IPS-15b (cell line): ENCODE measurements around the gene NUAK2.

Source experiments
- H3K27me3 ChIP-seq: one replicate; pipeline ENCODE4 v1.6.1; 2013; ENCODE audit warnings: low read length; ENCODE audit not compliant: control insufficient read depth, insufficient read depth
- H3K36me3 ChIP-seq: one replicate; pipeline ENCODE4 v1.6.1; 2013; ENCODE audit warnings: low read length; ENCODE audit not compliant: control insufficient read depth, insufficient read depth
- H3K4me1 ChIP-seq: one replicate; pipeline ENCODE4 v1.6.1; 2013; ENCODE audit warnings: mild to moderate bottlenecking, low read length; ENCODE audit not compliant: control insufficient read depth, insufficient read depth
- H3K4me3 ChIP-seq: one replicate; pipeline ENCODE4 v1.5.1; 2013; ENCODE audit warnings: low read depth, low read length
- H3K9ac ChIP-seq: one replicate; pipeline ENCODE4 v1.6.1; 2013; ENCODE audit warnings: low read depth, mild to moderate bottlenecking, low read length
- H3K9me3 ChIP-seq: one replicate; pipeline ENCODE4 v1.6.1; 2013; ENCODE audit warnings: mild to moderate bottlenecking, low read length; ENCODE audit not compliant: control insufficient read depth, insufficient read depth

NUAK2 gene

DNA sequence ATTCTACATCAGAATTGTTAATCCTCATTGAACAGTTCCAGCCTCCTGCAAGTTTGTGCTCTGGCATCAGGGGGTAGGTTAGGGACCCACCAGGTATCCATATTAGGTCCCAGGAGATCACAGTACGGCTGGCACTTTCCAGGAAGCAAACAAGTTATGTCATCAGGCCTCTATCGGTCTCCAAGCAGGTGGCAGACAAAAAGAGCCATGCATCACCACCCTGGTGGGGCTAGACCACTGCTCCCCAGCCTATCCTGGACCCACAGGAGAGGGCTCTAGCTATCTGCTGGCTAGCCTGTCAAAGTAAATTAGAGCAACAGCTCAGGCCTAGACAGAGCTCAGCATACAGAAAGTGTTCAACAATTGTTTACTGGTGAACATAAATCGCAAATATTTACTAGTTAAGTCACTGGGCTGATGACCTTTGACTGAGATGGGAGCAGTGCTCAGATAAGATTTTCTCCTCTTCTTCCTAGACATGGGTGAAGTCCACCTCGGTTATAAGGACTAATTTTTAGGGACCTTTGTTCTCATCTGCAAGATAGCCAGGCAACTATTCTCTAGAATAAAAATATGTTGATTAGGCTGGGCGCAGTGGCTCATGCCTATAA is 6.4 kb downstream of the NUAK2 start:
- H3K27me3 ChIP-seq, result no peaks in the 10 kb centered on the region
- H3K4me1 ChIP-seq, result peaks cover 54% of the 10 kb centered on the region
- no peak overlapping the region for H3K4me3 ChIP-seq
- no peak overlapping the region for H3K9ac ChIP-seq
- H3K9me3 ChIP-seq, result no peaks in the 10 kb centered on the region
- peaks cover 19% of the 10 kb centered on the region for H3K36me3 ChIP-seq

DNA sequence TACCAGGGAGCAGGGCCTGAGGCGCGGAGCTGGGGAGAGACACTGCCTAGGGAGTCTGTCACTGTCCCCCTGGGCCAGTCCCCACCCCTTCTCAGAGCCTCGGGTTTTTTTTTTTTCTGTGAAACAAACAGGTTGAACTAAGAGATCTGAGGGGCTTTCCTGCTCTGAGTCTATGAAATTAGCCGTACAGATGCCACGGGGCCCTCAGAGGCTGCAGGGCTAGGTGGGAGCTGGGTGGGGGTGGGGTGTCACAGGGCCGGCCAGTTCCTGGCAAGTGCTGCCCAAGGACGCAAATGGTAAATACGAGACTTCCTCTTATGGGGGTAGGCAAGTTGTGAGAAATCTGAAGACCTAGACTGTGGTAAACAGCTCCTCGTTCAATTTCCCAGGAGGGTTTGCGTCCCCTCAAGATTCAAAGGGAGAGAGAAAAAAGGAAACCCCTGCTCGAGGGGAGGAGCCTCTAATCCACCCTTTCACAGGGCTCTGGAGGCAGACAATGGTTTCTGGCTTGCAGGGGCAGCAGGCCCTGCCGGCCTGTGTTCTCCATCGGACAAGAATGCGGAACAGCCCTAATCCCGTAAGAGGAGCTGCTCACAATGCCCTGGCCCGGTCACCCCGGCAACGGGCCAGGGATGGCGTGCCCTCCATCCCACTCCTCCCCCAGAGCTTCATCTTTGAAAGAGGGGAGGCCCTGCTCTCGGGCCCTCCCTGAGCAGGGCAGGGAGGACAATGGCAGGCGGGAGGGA is 7.8 kb downstream of the NUAK2 start:
- H3K4me1 ChIP-seq, result peaks cover 50% of the 10 kb centered on the region
- no peaks in the 10 kb centered on the region for H3K9me3 ChIP-seq
- H3K4me3 ChIP-seq, result peak overlapping the region; percentile 24
- no peaks in the 10 kb centered on the region for H3K27me3 ChIP-seq
- peak overlapping the region; percentile 75 for H3K9ac ChIP-seq
- peaks cover 31% of the 10 kb centered on the region for H3K36me3 ChIP-seq

DNA sequence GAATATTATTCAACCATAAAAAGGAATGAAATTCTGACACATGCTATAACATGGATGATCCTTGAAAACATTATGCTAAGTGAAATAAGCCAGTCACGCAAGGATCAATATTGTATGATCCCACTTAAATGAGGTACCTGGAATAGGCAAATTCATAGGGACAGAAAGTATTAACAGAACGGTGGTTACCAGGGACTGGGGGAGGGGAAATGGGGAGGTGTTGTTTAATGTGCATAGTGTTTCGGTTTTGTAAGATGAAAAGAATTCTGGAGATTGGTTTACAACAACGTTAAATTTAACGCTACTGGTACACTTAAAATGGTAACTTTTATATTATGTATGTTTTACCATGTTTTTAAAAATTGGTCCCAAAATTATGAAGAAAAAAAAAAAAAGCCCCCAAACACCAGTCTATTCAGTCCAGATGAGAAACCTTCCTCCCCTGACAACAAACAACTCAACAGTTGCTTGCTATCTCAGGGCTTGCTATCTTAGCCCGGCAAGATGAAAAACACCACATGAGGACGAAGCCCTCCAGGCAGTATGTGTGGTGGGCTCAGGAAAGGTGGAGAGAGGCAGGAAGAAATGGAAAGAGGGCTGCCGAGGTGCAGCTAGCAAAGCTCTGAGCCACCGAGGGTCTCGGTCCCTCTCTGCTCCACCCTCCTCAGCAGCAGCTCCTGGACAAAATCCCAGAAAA is 8.5 kb downstream of the NUAK2 start:
- H3K4me3 ChIP-seq, result peak overlapping the region; percentile 9
- peaks cover 43% of the 10 kb centered on the region for H3K4me1 ChIP-seq
- H3K9ac ChIP-seq, result peak overlapping the region; percentile 75
- H3K27me3 ChIP-seq, result no peaks in the 10 kb centered on the region
- H3K9me3 ChIP-seq, result no peaks in the 10 kb centered on the region
- peaks cover 38% of the 10 kb centered on the region for H3K36me3 ChIP-seq

DNA sequence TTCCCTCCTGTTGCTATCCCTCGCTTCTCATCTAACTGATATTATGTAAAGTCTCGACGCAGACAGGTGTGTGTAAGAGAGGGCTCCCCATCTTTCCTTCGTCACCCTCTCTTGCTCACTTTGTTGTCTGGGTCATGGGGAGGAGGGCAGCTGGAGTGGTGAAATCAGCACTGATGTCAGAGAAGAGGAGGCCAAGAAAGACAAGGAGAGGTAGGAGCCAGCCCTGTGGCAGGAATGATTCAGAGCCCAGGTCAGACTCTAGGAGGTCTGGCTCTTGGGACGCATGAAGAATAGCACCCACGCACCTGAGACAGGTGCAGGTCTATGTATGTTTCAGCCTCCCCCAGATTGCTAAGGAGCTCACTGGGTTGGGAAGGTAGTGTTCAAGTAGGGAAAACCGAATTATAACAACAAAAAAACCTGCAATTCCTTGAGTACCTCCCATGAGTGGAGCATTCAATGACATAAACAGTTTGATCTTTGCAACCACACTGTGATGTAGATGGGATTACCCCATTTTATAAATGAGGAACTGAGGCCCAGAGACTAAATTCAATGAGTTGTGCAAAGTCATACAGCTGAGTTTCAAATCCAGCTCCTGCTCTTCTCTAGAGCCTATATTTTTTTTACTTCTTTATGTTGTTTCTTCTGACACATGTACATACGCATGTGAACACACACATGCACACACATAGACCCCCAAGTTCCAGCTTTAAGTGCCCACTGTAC is 10.4 kb downstream of the NUAK2 start:
- Histone ChIP-seq H3K4me1 (peaks cover 25% of the 10 kb centered on the region), H3K36me3 (peaks cover 57% of the 10 kb centered on the region), H3K9ac (no peak overlapping the region), H3K27me3 (no peaks in the 10 kb centered on the region), H3K4me3 (no peak overlapping the region), H3K9me3 (no peaks in the 10 kb centered on the region)

DNA sequence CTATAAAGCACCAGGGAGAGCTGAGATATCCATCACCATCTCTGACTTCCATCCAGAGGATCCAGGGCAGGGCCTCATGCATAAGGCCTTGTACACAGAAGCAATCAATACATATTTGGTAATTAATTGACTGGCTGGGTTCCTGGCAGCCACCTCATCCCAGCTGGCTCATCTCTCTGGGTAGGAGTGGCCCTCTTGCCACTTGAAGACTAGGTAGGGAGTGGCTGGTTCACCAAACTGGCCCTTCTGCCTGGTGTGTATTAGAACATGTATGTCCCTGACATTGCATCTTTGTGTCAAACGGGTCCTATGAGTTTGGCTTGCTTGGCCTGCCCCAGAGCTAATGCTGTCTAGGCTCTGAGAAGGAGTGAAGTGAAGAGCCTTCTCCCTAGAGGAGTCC is 11.8 kb downstream of the NUAK2 start:
- no peaks in the 10 kb centered on the region for H3K9me3 ChIP-seq
- no peak overlapping the region for H3K4me3 ChIP-seq
- peaks cover 18% of the 10 kb centered on the region for H3K4me1 ChIP-seq
- no peak overlapping the region for H3K9ac ChIP-seq
- H3K36me3 ChIP-seq, result peaks cover 69% of the 10 kb centered on the region
- H3K27me3 ChIP-seq, result no peaks in the 10 kb centered on the region

DNA sequence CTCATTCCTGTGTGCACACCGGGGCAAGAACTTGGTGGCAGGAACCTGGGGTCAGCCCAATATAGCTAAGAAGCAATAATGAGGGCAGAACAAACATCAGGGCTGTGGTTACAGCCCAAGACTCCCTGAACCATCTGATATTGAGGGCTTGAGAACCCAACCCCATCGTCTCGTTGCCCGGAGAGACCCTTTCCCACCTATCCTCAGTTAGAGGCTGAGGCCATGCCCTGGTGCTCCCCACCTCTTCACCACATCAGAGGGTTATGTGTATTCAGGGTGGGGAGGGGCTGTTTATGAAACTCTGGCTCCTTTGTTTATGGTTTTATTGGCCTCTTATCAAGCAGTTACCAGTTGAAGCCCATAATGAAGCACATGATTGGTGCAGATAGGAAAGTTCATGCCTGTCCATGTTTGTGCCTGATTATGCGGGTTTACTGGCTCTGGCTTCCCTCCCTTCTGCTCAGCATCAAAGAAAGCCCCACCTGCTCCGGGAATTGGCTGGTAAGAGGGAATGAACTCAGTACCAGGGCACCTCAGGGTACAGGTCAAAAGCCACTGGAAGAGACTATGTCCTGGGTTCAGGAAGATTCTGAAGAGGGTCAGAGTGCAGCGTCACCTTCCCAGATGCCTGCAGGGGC is 14.5 kb downstream of the NUAK2 start:
- H3K27me3 ChIP-seq, result no peaks in the 10 kb centered on the region
- H3K9ac ChIP-seq, result no peak overlapping the region
- H3K9me3 ChIP-seq, result no peaks in the 10 kb centered on the region
- no peak overlapping the region for H3K4me3 ChIP-seq
- peaks cover 89% of the 10 kb centered on the region for H3K36me3 ChIP-seq
- peaks cover 11% of the 10 kb centered on the region for H3K4me1 ChIP-seq

DNA sequence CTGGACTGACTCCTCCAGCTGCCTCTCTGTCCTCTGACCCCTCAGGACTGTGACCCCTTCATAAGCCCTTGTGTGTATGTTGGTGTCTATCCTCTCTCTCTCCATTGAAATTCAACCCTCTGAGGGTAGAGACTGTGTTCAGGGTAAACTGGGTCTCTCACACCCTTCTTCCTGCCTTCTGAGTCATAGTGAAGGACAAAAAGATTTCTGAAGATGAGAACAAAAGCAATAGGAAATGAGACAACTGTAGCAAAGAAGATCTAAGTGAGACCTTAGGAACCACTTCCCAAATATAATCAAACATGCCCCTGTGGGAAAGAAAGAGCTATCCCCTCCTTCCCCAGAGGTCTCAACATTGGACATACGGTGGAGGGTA is 16.9 kb downstream of the NUAK2 start:
- Histone ChIP-seq H3K9me3 (no peaks in the 10 kb centered on the region), H3K9ac (no peak overlapping the region), H3K27me3 (no peaks in the 10 kb centered on the region), H3K4me1 (peaks cover 26% of the 10 kb centered on the region), H3K4me3 (no peak overlapping the region), H3K36me3 (peaks cover 66% of the 10 kb centered on the region)

DNA sequence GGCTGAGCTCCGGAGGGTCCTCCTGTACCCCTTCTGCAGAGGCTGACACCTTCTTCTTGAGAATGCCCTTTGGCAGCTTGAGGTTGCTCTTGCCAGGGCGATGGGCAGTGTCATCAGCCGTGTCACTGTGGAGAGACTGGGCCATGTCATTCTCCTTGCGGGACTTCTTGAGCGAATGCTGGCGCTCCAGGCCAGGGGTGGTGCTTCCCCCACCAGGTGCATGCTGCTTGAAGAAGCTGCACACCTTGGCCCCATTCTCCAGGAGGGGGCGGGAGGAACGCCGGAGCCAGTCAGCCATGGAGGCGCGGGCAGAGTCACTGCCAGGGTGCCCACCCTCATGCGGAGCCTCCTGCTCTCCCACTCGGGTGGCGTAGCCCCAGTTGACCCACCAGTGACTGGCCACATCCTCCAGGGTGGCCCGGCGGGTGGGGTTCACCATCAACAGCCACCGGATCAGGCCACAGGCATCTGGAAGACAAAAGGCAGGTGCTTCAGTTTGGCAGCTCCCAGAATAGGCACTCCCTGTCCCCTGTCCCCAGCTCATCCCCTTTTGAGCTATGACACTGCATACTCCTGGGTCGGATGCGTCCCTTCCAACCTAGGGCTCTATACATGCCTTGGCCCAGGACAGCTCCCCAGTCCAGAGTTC is 17.4 kb downstream of the NUAK2 start:
- Histone ChIP-seq H3K4me1 (peaks cover 26% of the 10 kb centered on the region), H3K36me3 (peaks cover 63% of the 10 kb centered on the region), H3K9me3 (no peaks in the 10 kb centered on the region), H3K9ac (no peak overlapping the region), H3K27me3 (no peaks in the 10 kb centered on the region), H3K4me3 (no peak overlapping the region)

DNA sequence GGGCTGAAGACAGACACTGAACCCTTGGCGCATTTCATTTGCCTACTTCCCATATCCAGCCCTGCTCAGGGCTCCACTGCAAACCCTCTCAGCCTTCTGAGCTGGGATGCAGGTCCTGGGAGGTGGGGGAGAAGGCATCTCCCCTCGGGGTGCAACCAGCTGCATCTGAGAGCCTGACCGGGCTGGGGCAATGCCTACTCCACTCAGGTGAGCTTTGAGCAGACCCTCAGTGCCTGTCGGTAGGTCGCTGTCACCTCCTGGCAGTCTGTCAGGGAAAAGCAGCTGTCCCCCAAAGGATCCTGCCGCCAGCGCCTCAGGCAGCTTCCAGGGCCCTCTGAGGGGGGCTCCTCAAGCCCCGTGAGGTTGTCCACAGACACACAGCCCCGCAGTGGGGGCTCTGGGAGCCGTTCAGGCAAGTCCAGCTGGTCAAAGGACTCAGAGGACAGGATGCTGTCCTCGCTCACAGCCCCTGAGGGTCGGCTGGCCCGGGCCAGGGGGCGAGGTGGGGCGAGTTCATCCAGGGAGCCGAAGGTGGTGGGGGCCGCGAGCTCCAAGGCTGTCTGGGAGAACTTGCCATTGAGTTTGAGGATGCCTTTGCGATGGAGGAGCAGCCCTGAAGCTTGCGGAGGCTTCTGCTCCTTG is 18.2 kb downstream of the NUAK2 start:
- no peak overlapping the region for H3K4me3 ChIP-seq
- H3K9ac ChIP-seq, result peak overlapping the region; percentile 30
- peaks cover 55% of the 10 kb centered on the region for H3K36me3 ChIP-seq
- no peaks in the 10 kb centered on the region for H3K27me3 ChIP-seq
- no peaks in the 10 kb centered on the region for H3K9me3 ChIP-seq
- H3K4me1 ChIP-seq, result peaks cover 32% of the 10 kb centered on the region

DNA sequence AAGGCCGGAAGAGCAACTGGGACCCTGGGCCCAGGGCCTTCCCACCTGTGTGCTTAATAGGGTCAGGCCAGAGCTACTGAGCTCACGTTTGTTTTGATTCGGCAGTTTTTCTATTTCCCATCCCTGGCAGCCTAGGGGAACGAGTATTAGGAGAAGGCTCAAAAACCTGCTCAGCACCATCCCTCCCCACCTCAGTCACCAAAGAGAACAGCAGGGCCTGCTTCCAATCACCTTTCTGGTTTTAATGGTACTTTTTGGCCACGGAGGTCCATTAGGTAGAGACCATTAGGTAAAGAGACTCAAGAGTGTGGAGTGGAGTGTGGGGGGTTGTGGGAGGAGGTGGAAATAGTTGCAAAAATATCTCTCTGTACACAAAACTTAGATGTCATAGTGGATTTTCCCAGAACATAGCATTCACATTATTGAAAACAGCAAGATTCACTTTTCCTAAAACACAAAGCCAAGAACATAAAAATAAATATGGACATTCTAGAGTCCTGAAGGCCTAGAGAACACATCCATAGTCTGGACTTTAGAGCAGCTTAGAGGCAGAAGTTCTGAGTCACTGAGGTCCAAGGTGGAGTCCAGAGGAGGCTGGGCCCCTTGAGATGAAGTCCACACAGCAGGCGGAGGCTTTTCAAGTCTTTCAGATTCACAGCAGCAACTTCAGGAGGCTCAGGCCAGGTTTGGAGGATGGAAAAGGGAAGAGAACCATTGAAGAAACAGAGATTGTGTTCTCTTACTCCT is 19.5 kb downstream of the NUAK2 start:
- Histone ChIP-seq H3K4me1 (peaks cover 35% of the 10 kb centered on the region), H3K27me3 (no peaks in the 10 kb centered on the region), H3K9me3 (no peaks in the 10 kb centered on the region), H3K9ac (peak overlapping the region; percentile 58), H3K36me3 (peaks cover 41% of the 10 kb centered on the region), H3K4me3 (no peak overlapping the region)
